ENCODE results near the gene RPRD2. TPM values are rescaled to one million over a fixed set of nuclear protein-coding genes. Genes with fewer than 3 reads are reported as not detected.

The RPRD2 gene
- total and polyA plus RNA-seq, 2 donors (not counting 1 experiment from before 2014, with no cell fraction given), result 16.6 to 49.1 TPM

DNA sequence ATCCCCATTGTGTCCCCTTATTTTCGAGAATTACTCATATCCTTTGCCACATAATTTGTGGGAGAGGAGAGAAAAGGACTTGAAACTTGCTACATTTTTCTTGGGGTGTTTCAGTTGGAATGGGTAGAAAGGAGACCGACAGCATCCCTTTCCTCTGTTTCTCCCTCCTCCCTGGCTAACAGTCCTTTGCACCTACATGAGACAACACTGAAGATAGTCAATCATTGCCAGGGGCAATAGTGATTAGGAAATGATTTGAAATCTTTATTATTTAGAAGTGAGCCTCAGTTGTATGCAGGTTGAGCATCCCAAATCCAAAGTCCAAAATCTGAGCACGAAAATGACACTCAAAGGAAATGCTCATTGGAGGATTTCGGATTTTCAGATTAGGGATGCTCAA, 115.4 kb downstream of the RPRD2 start:
- no peaks in the 10 kb centered on the region for H3K79me2 ChIP-seq (ENCODE audit: control insufficient read depth, insufficient read depth, low read length)
- CTCF ChIA-PET, result no interaction called here
- H3K4me3 ChIP-seq (ENCODE audit: control extremely low read depth in 1 of 5, extremely low read depth in 1 of 5, insufficient read depth in 1 of 5, low read depth in 2 of 5, low read length in 4 of 5), result no peak overlapping the region
- H3K27ac ChIP-seq (ENCODE audit: low read length in 2 of 2), result no peak overlapping the region
- WGBS (ENCODE audit: insufficient coverage), result no CpG with 5 or more reads among the region's 4 CpGs
- H3K9me3 ChIP-seq (ENCODE audit: control extremely low read depth in 1 of 3, control insufficient read depth in 2 of 3, insufficient read depth in 1 of 3, low read length in 2 of 3), result no peaks in the 10 kb centered on the region
- no peaks in the 10 kb centered on the region for H3K27me3 ChIP-seq (replicated peaks in 1 of 4; ENCODE audit: control extremely low read depth in 1 of 4, control insufficient read depth in 3 of 4, insufficient read depth in 4 of 4, low read length in 3 of 4)
- no peaks in the 10 kb centered on the region for H3K4me1 ChIP-seq (ENCODE audit: control insufficient read depth in 2 of 2, insufficient read depth in 2 of 2, low read length in 2 of 2)
- Mint-ChIP-seq H3K4me3 (no peak overlapping the region), H3K9me3 (ENCODE audit: insufficient read depth) (no peaks in the 10 kb centered on the region), H3K27ac (no peak overlapping the region), H3K27me3 (no peaks in the 10 kb centered on the region), H3K4me1 (no peaks in the 10 kb centered on the region)
- DNase-seq, result no peak
- POLR2A ChIA-PET, result no interaction called here
- H3K9ac ChIP-seq (ENCODE audit: low read length), result no peak overlapping the region
- H3K36me3 ChIP-seq (replicated peaks in 1 of 2; ENCODE audit: control extremely low read depth in 1 of 2, control insufficient read depth in 1 of 2, extremely low read depth in 1 of 2, insufficient read depth in 2 of 2, low read length in 1 of 2), result no peaks in the 10 kb centered on the region
- intact Hi-C loops (cut with micrococcal nuclease), result no loop called here
- TF ChIP-seq EZH2 (IDR thresholded peaks at IDR 0.05; ENCODE audit: borderline replicate concordance, insufficient read depth, low read depth, low read length, poor library complexity, severe bottlenecking), result no peak
- TF ChIP-seq, protein P1, sequence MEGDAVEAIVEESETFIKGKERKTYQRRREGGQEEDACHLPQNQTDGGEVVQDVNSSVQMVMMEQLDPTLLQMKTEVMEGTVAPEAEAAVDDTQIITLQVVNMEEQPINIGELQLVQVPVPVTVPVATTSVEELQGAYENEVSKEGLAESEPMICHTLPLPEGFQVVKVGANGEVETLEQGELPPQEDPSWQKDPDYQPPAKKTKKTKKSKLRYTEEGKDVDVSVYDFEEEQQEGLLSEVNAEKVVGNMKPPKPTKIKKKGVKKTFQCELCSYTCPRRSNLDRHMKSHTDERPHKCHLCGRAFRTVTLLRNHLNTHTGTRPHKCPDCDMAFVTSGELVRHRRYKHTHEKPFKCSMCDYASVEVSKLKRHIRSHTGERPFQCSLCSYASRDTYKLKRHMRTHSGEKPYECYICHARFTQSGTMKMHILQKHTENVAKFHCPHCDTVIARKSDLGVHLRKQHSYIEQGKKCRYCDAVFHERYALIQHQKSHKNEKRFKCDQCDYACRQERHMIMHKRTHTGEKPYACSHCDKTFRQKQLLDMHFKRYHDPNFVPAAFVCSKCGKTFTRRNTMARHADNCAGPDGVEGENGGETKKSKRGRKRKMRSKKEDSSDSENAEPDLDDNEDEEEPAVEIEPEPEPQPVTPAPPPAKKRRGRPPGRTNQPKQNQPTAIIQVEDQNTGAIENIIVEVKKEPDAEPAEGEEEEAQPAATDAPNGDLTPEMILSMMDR (IDR thresholded peaks at IDR 0.05), result no peak
- no peak overlapping the region for H3K4me2 ChIP-seq (replicated peaks; ENCODE audit: low read depth, low read length, poor library complexity, severe bottlenecking)
- ATAC-seq (ENCODE audit: low read depth), result no peak
- no peaks in the 10 kb centered on the region for H4K20me1 ChIP-seq (ENCODE audit: control insufficient read depth, insufficient read depth, low read length, poor library complexity, severe bottlenecking)
- H2AFZ ChIP-seq (ENCODE audit: insufficient read depth, low read depth, low read length, poor library complexity, severe bottlenecking), result no peak overlapping the region

DNA sequence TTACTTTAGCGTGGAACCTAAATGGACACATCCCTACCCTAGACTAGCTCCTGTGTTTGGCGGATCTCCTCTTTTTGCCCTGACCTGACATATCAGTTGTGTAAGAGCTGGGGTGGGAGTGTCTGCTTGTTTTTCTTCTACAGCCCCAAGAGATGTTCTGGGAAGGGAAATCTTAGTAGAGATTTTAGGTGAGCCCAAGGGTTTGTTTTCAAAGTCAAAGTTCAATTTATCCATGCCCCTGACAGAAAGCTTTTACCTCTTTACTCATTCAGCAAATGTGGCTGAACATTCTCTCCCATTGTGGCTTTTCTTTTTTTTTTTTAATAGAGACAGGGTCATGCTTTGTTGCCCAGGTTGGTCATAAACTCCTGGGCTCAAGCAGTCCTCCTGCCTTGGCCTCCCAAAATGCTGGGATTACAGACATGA, 116.0 kb downstream of the RPRD2 start:
- TF ChIP-seq, protein P1 (IDR thresholded peaks at IDR 0.05), result no peak
- TF ChIP-seq EZH2 (IDR thresholded peaks at IDR 0.05; ENCODE audit: borderline replicate concordance, insufficient read depth, low read depth, low read length, poor library complexity, severe bottlenecking), result no peak
- H3K9me3 ChIP-seq (ENCODE audit: control extremely low read depth in 1 of 3, control insufficient read depth in 2 of 3, insufficient read depth in 1 of 3, low read length in 2 of 3), result no peaks in the 10 kb centered on the region
- Mint-ChIP-seq H3K27ac (no peak overlapping the region), H3K4me1 (no peaks in the 10 kb centered on the region), H3K9me3 (ENCODE audit: insufficient read depth) (no peaks in the 10 kb centered on the region), H3K4me3 (no peak overlapping the region), H3K27me3 (no peaks in the 10 kb centered on the region)
- DNase-seq (no peak), ATAC-seq (ENCODE audit: low read depth) (no peak)
- no peaks in the 10 kb centered on the region for H3K79me2 ChIP-seq (ENCODE audit: control insufficient read depth, insufficient read depth, low read length)
- H3K27me3 ChIP-seq (replicated peaks in 1 of 4; ENCODE audit: control extremely low read depth in 1 of 4, control insufficient read depth in 3 of 4, insufficient read depth in 4 of 4, low read length in 3 of 4), result no peaks in the 10 kb centered on the region
- intact Hi-C loops (cut with micrococcal nuclease), result loop anchor here (10.0 kb wide), 1 partner anchor 685 kb away; the partner anchor contains the start of genes LYSMD1 and SCNM1
- H3K4me3 ChIP-seq (ENCODE audit: control extremely low read depth in 1 of 5, extremely low read depth in 1 of 5, insufficient read depth in 1 of 5, low read depth in 2 of 5, low read length in 4 of 5), result no peak overlapping the region
- H3K4me2 ChIP-seq (replicated peaks; ENCODE audit: low read depth, low read length, poor library complexity, severe bottlenecking), result no peak overlapping the region
- H3K4me1 ChIP-seq (ENCODE audit: control insufficient read depth in 2 of 2, insufficient read depth in 2 of 2, low read length in 2 of 2), result no peaks in the 10 kb centered on the region
- WGBS (ENCODE audit: insufficient coverage), result no CpG with 5 or more reads among the region's 2 CpGs
- no peaks in the 10 kb centered on the region for H3K36me3 ChIP-seq (replicated peaks in 1 of 2; ENCODE audit: control extremely low read depth in 1 of 2, control insufficient read depth in 1 of 2, extremely low read depth in 1 of 2, insufficient read depth in 2 of 2, low read length in 1 of 2)
- H4K20me1 ChIP-seq (ENCODE audit: control insufficient read depth, insufficient read depth, low read length, poor library complexity, severe bottlenecking), result no peaks in the 10 kb centered on the region
- no peak overlapping the region for H3K9ac ChIP-seq (ENCODE audit: low read length)
- H2AFZ ChIP-seq (ENCODE audit: insufficient read depth, low read depth, low read length, poor library complexity, severe bottlenecking), result no peak overlapping the region
- H3K27ac ChIP-seq (ENCODE audit: low read length in 2 of 2), result no peak overlapping the region
- CTCF ChIA-PET, result no interaction called here
- POLR2A ChIA-PET, result no interaction called here
